ENCODE results near the gene EPSTI1. TPM values are rescaled to one million over a fixed set of nuclear protein-coding genes. Genes with fewer than 3 reads are reported as not detected.
"Not testable (repeated sequence)": the region's sequence is repeated elsewhere in the genome, so short reads cannot be mapped to it uniquely, and the experiment has no call there.

The EPSTI1 gene
- 10 to 100 TPM; 17.4 to 19.8 TPM for total RNA-seq

DNA sequence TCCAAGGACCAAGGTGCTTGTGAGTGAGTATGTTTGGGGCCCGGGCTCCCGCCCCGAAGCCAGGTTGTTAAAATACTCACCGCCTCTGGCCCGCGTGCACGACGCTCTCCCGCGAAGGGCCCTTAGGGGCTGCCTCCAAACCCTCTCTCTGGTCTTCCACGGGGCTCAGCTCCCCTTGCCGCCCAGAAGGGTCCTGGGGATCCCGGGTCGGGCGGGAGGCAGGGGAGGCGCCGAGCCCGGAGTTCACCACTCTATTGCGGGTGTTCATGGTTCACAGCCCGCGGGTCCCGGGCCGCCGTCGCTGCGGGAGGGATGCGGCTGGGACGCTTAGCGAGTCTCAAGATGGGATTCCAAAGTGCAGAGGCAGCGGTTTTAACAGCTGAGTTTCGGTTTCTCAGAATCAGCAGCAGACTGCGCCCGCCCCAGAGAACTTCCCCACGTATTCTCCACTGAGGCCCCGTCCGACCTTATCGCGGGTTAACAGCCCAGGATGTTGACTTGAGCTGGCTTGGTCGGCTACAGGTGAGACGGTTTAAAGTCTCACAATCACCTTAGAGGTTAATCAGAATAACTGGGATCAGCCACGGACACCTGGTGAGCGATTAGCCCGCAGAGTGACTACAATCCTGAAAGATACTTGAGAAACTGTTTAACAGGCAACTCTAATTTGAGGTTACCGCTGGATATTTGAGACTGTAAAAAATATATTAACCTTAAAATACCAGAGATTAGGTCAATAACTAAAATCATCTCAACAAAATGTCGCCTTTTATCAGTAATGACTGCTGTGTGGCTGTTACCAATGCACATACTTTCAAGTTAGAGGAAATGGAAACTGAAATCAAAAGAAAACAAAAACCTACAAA lies at the start of gene EPSTI1:
EPSTI1 (minus strand) TSS at position 344 of the 866 bp plus-strand sequence; CDS start at position 268, 76 bp downstream.
- DNase-seq: peak; percentile 84
- Mint-ChIP-seq H3K9me3 (no peaks in the 10 kb centered on the region), H3K27ac (peak within 1 kb of the TSS; percentile 98), H3K36me3 (ENCODE audit: low read depth) (no peaks in the 10 kb centered on the region), H3K27me3 (ENCODE audit: low read depth) (no peaks in the 10 kb centered on the region), H3K4me1 (ENCODE audit: low read depth) (peaks cover 52% of the 10 kb centered on the region), H3K4me3 (peak within 1 kb of the TSS; percentile 87)
- CTCF ChIA-PET: interaction anchor here (0.5 to 5.0 kb wide), 7 partner anchors 16 to 101 kb away, joined by 3 to 20 read pairs (median 4); no protein-coding TSS in a partner anchor
- intact Hi-C loops (cut with micrococcal nuclease): loop anchor here (1.0 to 10.0 kb wide), 12 partner anchors 22 to 1585 kb away; partner anchors contain the start of genes AKAP11, CCDC122, DNAJC15 and LACC1

- no peaks in the 10 kb centered on the region for H3K27me3 Mint-ChIP-seq (ENCODE audit: low read depth)
- intact Hi-C loops (cut with micrococcal nuclease): loop anchor here (10.0 kb wide), 2 partner anchors 547 to 637 kb away; no protein-coding TSS in a partner anchor
- H3K27ac Mint-ChIP-seq: no peak overlapping the region
- DNase-seq: no peak
- no peaks in the 10 kb centered on the region for H3K9me3 Mint-ChIP-seq
- no peak overlapping the region for H3K4me3 Mint-ChIP-seq
- peaks cover 17% of the 10 kb centered on the region for H3K36me3 Mint-ChIP-seq (ENCODE audit: low read depth)
- peaks cover 64% of the 10 kb centered on the region for H3K4me1 Mint-ChIP-seq (ENCODE audit: low read depth)
- CTCF ChIA-PET: interaction anchor here (0.6 kb wide), 1 partner anchor 79 kb away, joined by 4 read pairs; no protein-coding TSS in a partner anchor
Observed at GRCh38 chr13:43041369-43041921, 49.4 kb upstream of the EPSTI1 start.

- intact Hi-C loops (cut with micrococcal nuclease): loop anchor here (10.0 kb wide), 2 partner anchors 546 to 636 kb away; no protein-coding TSS in a partner anchor
- H3K27me3 Mint-ChIP-seq (ENCODE audit: low read depth); H3K4me3 Mint-ChIP-seq; DNase-seq; H3K27ac Mint-ChIP-seq; H3K9me3 Mint-ChIP-seq; CTCF ChIA-PET: not testable (repeated sequence)
- Mint-ChIP-seq H3K36me3 (ENCODE audit: low read depth) (peaks cover 17% of the 10 kb centered on the region), H3K4me1 (ENCODE audit: low read depth) (peaks cover 57% of the 10 kb centered on the region)
Observed at GRCh38 chr13:43040581-43041368, 48.7 kb upstream of the EPSTI1 start.

GRCh38 chr13:43039966-43040365 lies 47.9 kb upstream of the EPSTI1 start:
- Mint-ChIP-seq H3K9me3 (no peaks in the 10 kb centered on the region), H3K27ac (no peak overlapping the region), H3K27me3 (ENCODE audit: low read depth) (no peaks in the 10 kb centered on the region), H3K36me3 (ENCODE audit: low read depth) (peaks cover 17% of the 10 kb centered on the region), H3K4me3 (no peak overlapping the region), H3K4me1 (ENCODE audit: low read depth) (peaks cover 53% of the 10 kb centered on the region)
- intact Hi-C loops (cut with micrococcal nuclease): loop anchor here (10.0 kb wide), 2 partner anchors 545 to 635 kb away; no protein-coding TSS in a partner anchor
- CTCF ChIA-PET: no interaction called here
- no peak for DNase-seq

- H3K36me3 Mint-ChIP-seq (ENCODE audit: low read depth): peaks cover 25% of the 10 kb centered on the region
- DNase-seq: no peak
- no peak overlapping the region for H3K4me3 Mint-ChIP-seq
- H3K9me3 Mint-ChIP-seq: peaks cover 5% of the 10 kb centered on the region
- peaks cover 35% of the 10 kb centered on the region for H3K4me1 Mint-ChIP-seq (ENCODE audit: low read depth)
- no peaks in the 10 kb centered on the region for H3K27me3 Mint-ChIP-seq (ENCODE audit: low read depth)
- H3K27ac Mint-ChIP-seq: no peak overlapping the region
- CTCF ChIA-PET: interaction anchor here (1.4 kb wide), 1 partner anchor 67 kb away, joined by 3 read pairs; no protein-coding TSS in a partner anchor
- intact Hi-C loops (cut with micrococcal nuclease): no loop called here
Observed at GRCh38 chr13:43036351-43037250, 44.6 kb upstream of the EPSTI1 start.

DNA sequence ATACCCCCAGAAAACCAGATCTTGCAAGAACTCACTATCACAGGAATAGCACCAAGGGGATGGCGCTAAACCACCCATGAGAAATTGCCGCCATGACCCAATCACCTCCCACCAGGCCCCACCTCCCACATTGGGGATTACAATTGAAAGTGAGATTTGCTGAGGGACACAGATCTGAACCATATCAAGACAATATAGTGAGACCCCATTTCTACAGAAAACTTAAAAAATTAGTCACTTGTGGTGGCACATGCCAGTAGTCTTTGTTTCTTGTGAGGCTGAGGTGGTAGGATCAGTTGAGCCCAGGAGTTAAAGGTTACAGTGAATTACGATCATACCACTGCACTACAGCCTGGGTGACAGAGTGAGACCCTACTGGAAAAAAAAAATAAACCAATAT lies 41.0 kb upstream of the EPSTI1 start:
- DNase-seq: no peak
- Mint-ChIP-seq H3K27me3 (ENCODE audit: low read depth) (no peaks in the 10 kb centered on the region), H3K27ac (no peak overlapping the region), H3K4me1 (ENCODE audit: low read depth) (peaks cover 34% of the 10 kb centered on the region), H3K9me3 (peaks cover 5% of the 10 kb centered on the region), H3K4me3 (no peak overlapping the region), H3K36me3 (ENCODE audit: low read depth) (peaks cover 27% of the 10 kb centered on the region)
- intact Hi-C loops (cut with micrococcal nuclease): no loop called here
- CTCF ChIA-PET: interaction anchor here (1.8 kb wide), 1 partner anchor 10 kb away, joined by 6 read pairs; no protein-coding TSS in a partner anchor

DNA sequence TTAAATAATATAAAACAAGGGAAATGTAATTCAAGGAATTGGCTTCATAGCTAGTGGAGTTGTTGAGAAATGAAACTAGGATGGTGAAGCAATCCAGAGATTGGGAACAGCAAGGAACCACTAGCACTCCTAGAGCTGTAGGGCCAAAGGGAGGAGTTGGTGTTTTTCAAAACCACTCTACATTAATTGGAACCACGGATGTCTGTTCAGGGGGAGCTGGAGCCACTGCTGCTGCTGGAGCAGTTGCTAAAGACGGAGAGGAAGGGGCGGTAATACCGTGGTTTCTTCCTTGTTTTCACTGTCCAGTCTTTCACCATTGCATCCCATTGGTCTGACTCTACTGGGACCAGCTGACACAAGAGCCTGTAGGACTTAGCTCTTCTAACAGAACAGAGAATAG lies 39.8 kb upstream of the EPSTI1 start:
- Mint-ChIP-seq H3K9me3 (peaks cover 5% of the 10 kb centered on the region), H3K27ac (no peak overlapping the region), H3K4me1 (ENCODE audit: low read depth) (peaks cover 38% of the 10 kb centered on the region), H3K27me3 (ENCODE audit: low read depth) (no peaks in the 10 kb centered on the region), H3K4me3 (no peak overlapping the region), H3K36me3 (ENCODE audit: low read depth) (peaks cover 27% of the 10 kb centered on the region)
- intact Hi-C loops (cut with micrococcal nuclease): no loop called here
- CTCF ChIA-PET: interaction anchor here (1.8 kb wide), 1 partner anchor 9 kb away, joined by 6 read pairs; no protein-coding TSS in a partner anchor
- no peak for DNase-seq

DNA sequence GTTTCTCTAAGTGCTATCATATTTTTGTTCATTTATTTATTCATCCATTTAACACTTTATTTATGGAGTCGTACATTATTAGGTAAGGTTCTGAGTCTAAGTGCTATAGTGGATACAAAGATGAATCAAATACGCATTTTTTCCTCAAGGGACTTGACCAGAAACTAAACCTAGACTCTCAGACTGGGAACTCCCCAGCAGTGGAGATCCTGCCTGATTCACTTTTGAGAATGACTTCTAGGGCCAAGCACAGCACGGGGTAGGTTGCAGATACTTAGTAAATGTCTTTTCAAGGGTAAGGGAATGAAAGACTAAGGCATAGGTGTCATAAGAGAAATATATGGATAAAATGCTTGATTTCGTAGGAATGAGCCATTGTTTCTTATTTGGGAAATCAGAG lies 38.5 kb upstream of the EPSTI1 start:
- Mint-ChIP-seq H3K4me1 (ENCODE audit: low read depth) (peaks cover 41% of the 10 kb centered on the region), H3K4me3 (no peak overlapping the region)

DNA sequence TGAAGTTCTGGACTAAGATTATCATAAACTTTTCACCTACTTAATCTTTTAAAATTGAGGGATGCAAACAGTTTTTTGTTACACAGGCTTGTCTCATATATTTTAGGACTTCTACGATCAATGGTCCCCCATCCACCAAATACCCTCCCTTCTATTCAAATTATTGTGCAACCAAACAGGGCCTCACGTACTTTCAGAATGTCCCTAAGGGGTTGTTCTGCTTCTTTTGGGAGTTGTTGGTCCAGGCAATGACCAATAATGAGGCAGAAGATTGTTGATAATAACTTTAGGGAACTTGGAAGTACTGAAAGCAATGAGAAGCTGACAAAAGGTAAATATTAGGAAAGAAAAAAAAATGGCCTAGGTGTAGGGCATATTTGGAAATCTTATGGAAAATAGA lies 34.2 kb upstream of the EPSTI1 start:
- H3K9me3 Mint-ChIP-seq: no peaks in the 10 kb centered on the region
- H3K4me3 Mint-ChIP-seq: no peak overlapping the region
- H3K27ac Mint-ChIP-seq: no peak overlapping the region
- intact Hi-C loops (cut with micrococcal nuclease): no loop called here
- CTCF ChIA-PET: interaction anchor here (1.3 to 1.7 kb wide), 2 partner anchors 17 to 32 kb away, joined by 3 to 5 read pairs; no protein-coding TSS in a partner anchor
- DNase-seq: no peak
- peaks cover 15% of the 10 kb centered on the region for H3K36me3 Mint-ChIP-seq (ENCODE audit: low read depth)
- no peaks in the 10 kb centered on the region for H3K27me3 Mint-ChIP-seq (ENCODE audit: low read depth)
- peaks cover 40% of the 10 kb centered on the region for H3K4me1 Mint-ChIP-seq (ENCODE audit: low read depth)

More for the DNA sequence above, 38.5 kb upstream of the EPSTI1 start:
- Mint-ChIP-seq H3K36me3 (ENCODE audit: low read depth) (peaks cover 27% of the 10 kb centered on the region), H3K9me3 (peaks cover 5% of the 10 kb centered on the region), H3K27me3 (ENCODE audit: low read depth) (no peaks in the 10 kb centered on the region), H3K27ac (no peak overlapping the region)
- intact Hi-C loops (cut with micrococcal nuclease): no loop called here
- peak; percentile 14 for DNase-seq
- CTCF ChIA-PET: no interaction called here

GRCh38 chr13:43023289-43023963 lies 31.4 kb upstream of the EPSTI1 start, which contains the start of gene DNAJC15:
TSS of gene DNAJC15 (plus strand) at chr13:43023586. CDS start at chr13:43023627, 41 bp downstream.
- Mint-ChIP-seq H3K36me3 (ENCODE audit: low read depth) (peaks cover 9% of the 10 kb centered on the region), H3K27ac (peak within 1 kb of the TSS; percentile 94), H3K27me3 (ENCODE audit: low read depth) (no peaks in the 10 kb centered on the region), H3K9me3 (no peaks in the 10 kb centered on the region), H3K4me3 (peak within 1 kb of the TSS; percentile 98), H3K4me1 (ENCODE audit: low read depth) (peaks cover 30% of the 10 kb centered on the region)
- CTCF ChIA-PET: interaction anchor here (0.5 to 1.5 kb wide), 8 partner anchors 9 to 1672 kb away, joined by 3 to 6 read pairs (median 4); no protein-coding TSS in a partner anchor
- peak; percentile 88 for DNase-seq
- intact Hi-C loops (cut with micrococcal nuclease): loop anchor here (1.0 kb wide), 5 partner anchors 22 to 53 kb away; partner anchors contain the start of gene EPSTI1
